WTC11 (cell line): ENCODE measurements around the gene CLDN6. TPM values are rescaled to one million over a fixed set of nuclear protein-coding genes. Genes with fewer than 3 reads are reported as not detected.

ENCODE experiments used
- ATAC-seq: fragments of 200-7000 bp; cut with Tn5 transposase; 2 replicates; pipeline ENCODE4 v1.10.0; 2021; ENCODE audit warnings: mild to moderate bottlenecking, moderate library complexity
- CTCF ChIA-PET: fragments of 300-600 bp; sonication (Branson Sonifier 250); formaldehyde crosslinking; loops from one replicate; lab custom pipeline; 2021; ENCODE audit warnings: antibody characterized with exemption; lab: Charles Lee
- POLR2A ChIA-PET: fragments of 350-600 bp; sonication (Branson Sonifier 250); formaldehyde crosslinking; loops from one replicate; lab custom pipeline; 2021; ENCODE audit warnings: antibody characterized with exemption; lab: Charles Lee
- DNase-seq: peaks from one replicate; pipeline ENCODE4 v3.0.0; 2021; ENCODE audit warnings: low spot score
- H3K27ac Mint-ChIP-seq: 2 replicates; pipeline ENCODE4 v1.8.0; 2021; ENCODE audit warnings: mixed read lengths
- H3K27me3 Mint-ChIP-seq: 2 replicates; pipeline ENCODE4 v1.8.0; 2021; ENCODE audit warnings: low read depth, mild to moderate bottlenecking, moderate library complexity, mixed read lengths
- H3K36me3 Mint-ChIP-seq: 2 replicates; pipeline ENCODE4 v1.8.0; 2021; ENCODE audit warnings: mixed read lengths
- H3K4me1 Mint-ChIP-seq: 2 replicates; pipeline ENCODE4 v1.8.0; 2022; ENCODE audit warnings: mixed read lengths
- H3K4me3 Mint-ChIP-seq: 2 replicates; pipeline ENCODE4 v1.8.0; 2021; ENCODE audit warnings: mild to moderate bottlenecking, moderate library complexity, mixed read lengths
- H3K9me3 Mint-ChIP-seq: 2 replicates; pipeline ENCODE4 v1.8.0; 2021; ENCODE audit warnings: mixed read lengths
- CREM ChIP-seq: sonication (generic); formaldehyde crosslinking; IDR thresholded peaks from 2 replicates; pipeline ENCODE4 v1.8.1; 2022; ENCODE audit warnings: mild to moderate bottlenecking, missing genetic modification reagents, moderate library complexity
- FOXP1 ChIP-seq: sonication (generic); formaldehyde crosslinking; IDR thresholded peaks from 2 replicates; pipeline ENCODE4 v1.8.0; 2022; ENCODE audit warnings: missing genetic modification reagents, mild to moderate bottlenecking, moderate library complexity, borderline replicate concordance
- GABPB1 ChIP-seq: sonication (generic); formaldehyde crosslinking; IDR thresholded peaks from 2 replicates; pipeline ENCODE4 v1.8.1; 2023; ENCODE audit warnings: mild to moderate bottlenecking, missing genetic modification reagents
- GTF2I ChIP-seq: fragments of 250-450 bp; sonication (Bioruptor Pico); conservative IDR thresholded peaks from 2 replicates; pipeline ENCODE4 v1.4.0; 2021; ENCODE audit warnings: mild to moderate bottlenecking
- NFE2L1 ChIP-seq: sonication (generic); formaldehyde crosslinking; IDR thresholded peaks from 2 replicates; pipeline ENCODE4 v1.8.1; 2023; ENCODE audit warnings: missing genetic modification reagents
- PRRX2 ChIP-seq: fragments of 250-450 bp; sonication (Bioruptor Pico); IDR thresholded peaks from 2 replicates; pipeline ENCODE4 v1.8.0; 2021; ENCODE audit warnings: mild to moderate bottlenecking
- SP1 ChIP-seq: sonication (generic); formaldehyde crosslinking; conservative IDR thresholded peaks from 2 replicates; pipeline ENCODE4 v1.8.1; 2022; ENCODE audit warnings: missing genetic modification reagents
- TEAD1 ChIP-seq: sonication (generic); formaldehyde crosslinking; IDR thresholded peaks from 2 replicates; pipeline ENCODE4 v1.8.0; 2022; ENCODE audit warnings: mild to moderate bottlenecking, missing genetic modification reagents
- TEAD4 ChIP-seq: sonication (generic); formaldehyde crosslinking; IDR thresholded peaks from 2 replicates; pipeline ENCODE4 v1.8.0; 2022; ENCODE audit warnings: mild to moderate bottlenecking, missing genetic modification reagents
- ZBTB21 ChIP-seq: sonication (generic); formaldehyde crosslinking; IDR thresholded peaks from 2 replicates; pipeline ENCODE4 v1.8.1; 2023; ENCODE audit warnings: mild to moderate bottlenecking, missing genetic modification reagents, borderline replicate concordance
- ZNF121 ChIP-seq: sonication (generic); formaldehyde crosslinking; IDR thresholded peaks from 2 replicates; pipeline ENCODE4 v1.8.0; 2023; ENCODE audit warnings: missing genetic modification reagents
- ZNF263 ChIP-seq: sonication (generic); formaldehyde crosslinking; IDR thresholded peaks from 2 replicates; pipeline ENCODE4 v1.8.1; 2022; ENCODE audit warnings: low read depth, mild to moderate bottlenecking, moderate library complexity, missing genetic modification reagents
- ZNF423 ChIP-seq: fragments of 250-450 bp; sonication (Bioruptor Pico); IDR thresholded peaks from 2 replicates; pipeline ENCODE4 v2.1.2; 2022; ENCODE audit warnings: mild to moderate bottlenecking, moderate library complexity
- total RNA-seq: library from RNA; stranded (reverse); gene quantifications from 3 replicates; pipeline ENCODE4 v1.2.3, GENCODE V29; 2021
- TF ChIP-seq, protein P1 (sequence below): sonication (generic); formaldehyde crosslinking; IDR thresholded peaks from 2 replicates; pipeline ENCODE4 v1.8.1; 2023; ENCODE audit warnings: mild to moderate bottlenecking, missing genetic modification reagents, moderate library complexity
- TF ChIP-seq, protein P2 (sequence below): sonication (generic); formaldehyde crosslinking; IDR thresholded peaks from 2 replicates; pipeline ENCODE4 v1.8.0; 2022; ENCODE audit warnings: missing genetic modification reagents
- TF ChIP-seq, protein P3 (sequence below): sonication (generic); formaldehyde crosslinking; IDR thresholded peaks from 2 replicates; pipeline ENCODE4 v1.8.0; 2023; ENCODE audit warnings: mild to moderate bottlenecking, missing genetic modification reagents
- TF ChIP-seq, protein P4 (sequence below): sonication (generic); formaldehyde crosslinking; IDR thresholded peaks from 2 replicates; pipeline ENCODE4 v1.8.0; 2022; ENCODE audit warnings: mild to moderate bottlenecking, missing genetic modification reagents
- TF ChIP-seq, protein P5 (sequence below): sonication (generic); formaldehyde crosslinking; conservative IDR thresholded peaks from 2 replicates; pipeline ENCODE4 v1.8.1; 2022; ENCODE audit warnings: mild to moderate bottlenecking, missing genetic modification reagents
- TF ChIP-seq, protein P6 (sequence below): sonication (generic); formaldehyde crosslinking; IDR thresholded peaks from 2 replicates; pipeline ENCODE4 v1.8.1; 2023; ENCODE audit warnings: mild to moderate bottlenecking, moderate library complexity, missing genetic modification reagents
- TF ChIP-seq, protein P7 (sequence below): sonication (generic); formaldehyde crosslinking; IDR thresholded peaks from 2 replicates; pipeline ENCODE4 v1.8.1; 2022; ENCODE audit warnings: mild to moderate bottlenecking, moderate library complexity, missing genetic modification reagents

CLDN6 gene
- total RNA-seq, 1 experiment from 2014 or later = 746 TPM

DNA sequence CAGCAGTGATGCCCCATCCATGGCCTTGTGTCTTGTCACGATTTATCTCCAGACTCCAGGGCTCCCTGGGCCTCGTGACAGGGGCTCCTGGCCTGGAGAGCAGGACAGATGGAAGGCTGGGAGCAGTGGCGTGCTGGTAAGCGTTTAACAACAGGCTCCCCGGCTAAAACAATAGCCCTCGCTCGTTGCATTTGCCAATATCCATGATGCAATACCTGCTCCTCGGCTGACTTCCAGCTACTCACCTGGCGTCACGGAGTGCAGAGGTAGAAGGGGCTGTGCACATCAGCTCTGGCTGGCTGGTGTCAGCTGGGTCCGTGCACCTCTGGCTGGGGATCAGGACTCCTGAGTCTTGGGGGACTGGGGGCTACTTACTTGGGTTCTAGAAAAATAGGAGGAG lies 20.3 kb upstream of the CLDN6 start (continued):
- TF ChIP-seq, protein P1, sequence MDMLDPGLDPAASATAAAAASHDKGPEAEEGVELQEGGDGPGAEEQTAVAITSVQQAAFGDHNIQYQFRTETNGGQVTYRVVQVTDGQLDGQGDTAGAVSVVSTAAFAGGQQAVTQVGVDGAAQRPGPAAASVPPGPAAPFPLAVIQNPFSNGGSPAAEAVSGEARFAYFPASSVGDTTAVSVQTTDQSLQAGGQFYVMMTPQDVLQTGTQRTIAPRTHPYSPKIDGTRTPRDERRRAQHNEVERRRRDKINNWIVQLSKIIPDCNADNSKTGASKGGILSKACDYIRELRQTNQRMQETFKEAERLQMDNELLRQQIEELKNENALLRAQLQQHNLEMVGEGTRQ (CRISPR knock-in tag) = no peak
- TF ChIP-seq ZBTB21 (CRISPR knock-in tag) (no peak), GABPB1 (CRISPR knock-in tag) (peak; percentile 96), NFE2L1 (CRISPR knock-in tag) (no peak), ZNF423 (CRISPR knock-in tag) (no peak), TEAD4 (CRISPR knock-in tag) (no peak), PRRX2 (CRISPR knock-in tag) (no peak), TEAD1 (CRISPR knock-in tag) (no peak), ZNF263 (no peak), FOXP1 (CRISPR knock-in tag) (no peak), ZNF121 (no peak)
- TF ChIP-seq, protein P2, sequence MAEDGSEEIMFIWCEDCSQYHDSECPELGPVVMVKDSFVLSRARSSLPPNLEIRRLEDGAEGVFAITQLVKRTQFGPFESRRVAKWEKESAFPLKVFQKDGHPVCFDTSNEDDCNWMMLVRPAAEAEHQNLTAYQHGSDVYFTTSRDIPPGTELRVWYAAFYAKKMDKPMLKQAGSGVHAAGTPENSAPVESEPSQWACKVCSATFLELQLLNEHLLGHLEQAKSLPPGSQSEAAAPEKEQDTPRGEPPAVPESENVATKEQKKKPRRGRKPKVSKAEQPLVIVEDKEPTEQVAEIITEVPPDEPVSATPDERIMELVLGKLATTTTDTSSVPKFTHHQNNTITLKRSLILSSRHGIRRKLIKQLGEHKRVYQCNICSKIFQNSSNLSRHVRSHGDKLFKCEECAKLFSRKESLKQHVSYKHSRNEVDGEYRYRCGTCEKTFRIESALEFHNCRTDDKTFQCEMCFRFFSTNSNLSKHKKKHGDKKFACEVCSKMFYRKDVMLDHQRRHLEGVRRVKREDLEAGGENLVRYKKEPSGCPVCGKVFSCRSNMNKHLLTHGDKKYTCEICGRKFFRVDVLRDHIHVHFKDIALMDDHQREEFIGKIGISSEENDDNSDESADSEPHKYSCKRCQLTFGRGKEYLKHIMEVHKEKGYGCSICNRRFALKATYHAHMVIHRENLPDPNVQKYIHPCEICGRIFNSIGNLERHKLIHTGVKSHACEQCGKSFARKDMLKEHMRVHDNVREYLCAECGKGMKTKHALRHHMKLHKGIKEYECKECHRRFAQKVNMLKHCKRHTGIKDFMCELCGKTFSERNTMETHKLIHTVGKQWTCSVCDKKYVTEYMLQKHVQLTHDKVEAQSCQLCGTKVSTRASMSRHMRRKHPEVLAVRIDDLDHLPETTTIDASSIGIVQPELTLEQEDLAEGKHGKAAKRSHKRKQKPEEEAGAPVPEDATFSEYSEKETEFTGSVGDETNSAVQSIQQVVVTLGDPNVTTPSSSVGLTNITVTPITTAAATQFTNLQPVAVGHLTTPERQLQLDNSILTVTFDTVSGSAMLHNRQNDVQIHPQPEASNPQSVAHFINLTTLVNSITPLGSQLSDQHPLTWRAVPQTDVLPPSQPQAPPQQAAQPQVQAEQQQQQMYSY = no peak
- TF ChIP-seq, protein P3, sequence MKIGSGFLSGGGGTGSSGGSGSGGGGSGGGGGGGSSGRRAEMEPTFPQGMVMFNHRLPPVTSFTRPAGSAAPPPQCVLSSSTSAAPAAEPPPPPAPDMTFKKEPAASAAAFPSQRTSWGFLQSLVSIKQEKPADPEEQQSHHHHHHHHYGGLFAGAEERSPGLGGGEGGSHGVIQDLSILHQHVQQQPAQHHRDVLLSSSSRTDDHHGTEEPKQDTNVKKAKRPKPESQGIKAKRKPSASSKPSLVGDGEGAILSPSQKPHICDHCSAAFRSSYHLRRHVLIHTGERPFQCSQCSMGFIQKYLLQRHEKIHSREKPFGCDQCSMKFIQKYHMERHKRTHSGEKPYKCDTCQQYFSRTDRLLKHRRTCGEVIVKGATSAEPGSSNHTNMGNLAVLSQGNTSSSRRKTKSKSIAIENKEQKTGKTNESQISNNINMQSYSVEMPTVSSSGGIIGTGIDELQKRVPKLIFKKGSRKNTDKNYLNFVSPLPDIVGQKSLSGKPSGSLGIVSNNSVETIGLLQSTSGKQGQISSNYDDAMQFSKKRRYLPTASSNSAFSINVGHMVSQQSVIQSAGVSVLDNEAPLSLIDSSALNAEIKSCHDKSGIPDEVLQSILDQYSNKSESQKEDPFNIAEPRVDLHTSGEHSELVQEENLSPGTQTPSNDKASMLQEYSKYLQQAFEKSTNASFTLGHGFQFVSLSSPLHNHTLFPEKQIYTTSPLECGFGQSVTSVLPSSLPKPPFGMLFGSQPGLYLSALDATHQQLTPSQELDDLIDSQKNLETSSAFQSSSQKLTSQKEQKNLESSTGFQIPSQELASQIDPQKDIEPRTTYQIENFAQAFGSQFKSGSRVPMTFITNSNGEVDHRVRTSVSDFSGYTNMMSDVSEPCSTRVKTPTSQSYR = no peak
- TF ChIP-seq, protein P4, sequence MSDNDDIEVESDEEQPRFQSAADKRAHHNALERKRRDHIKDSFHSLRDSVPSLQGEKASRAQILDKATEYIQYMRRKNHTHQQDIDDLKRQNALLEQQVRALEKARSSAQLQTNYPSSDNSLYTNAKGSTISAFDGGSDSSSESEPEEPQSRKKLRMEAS = peak; percentile 6; the same call in 1 of the 2 replicates
- TF ChIP-seq, protein P5, sequence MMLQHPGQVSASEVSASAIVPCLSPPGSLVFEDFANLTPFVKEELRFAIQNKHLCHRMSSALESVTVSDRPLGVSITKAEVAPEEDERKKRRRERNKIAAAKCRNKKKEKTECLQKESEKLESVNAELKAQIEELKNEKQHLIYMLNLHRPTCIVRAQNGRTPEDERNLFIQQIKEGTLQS = peak; percentile 80; the same call in 1 of the 2 replicates
- TF ChIP-seq, protein P6, sequence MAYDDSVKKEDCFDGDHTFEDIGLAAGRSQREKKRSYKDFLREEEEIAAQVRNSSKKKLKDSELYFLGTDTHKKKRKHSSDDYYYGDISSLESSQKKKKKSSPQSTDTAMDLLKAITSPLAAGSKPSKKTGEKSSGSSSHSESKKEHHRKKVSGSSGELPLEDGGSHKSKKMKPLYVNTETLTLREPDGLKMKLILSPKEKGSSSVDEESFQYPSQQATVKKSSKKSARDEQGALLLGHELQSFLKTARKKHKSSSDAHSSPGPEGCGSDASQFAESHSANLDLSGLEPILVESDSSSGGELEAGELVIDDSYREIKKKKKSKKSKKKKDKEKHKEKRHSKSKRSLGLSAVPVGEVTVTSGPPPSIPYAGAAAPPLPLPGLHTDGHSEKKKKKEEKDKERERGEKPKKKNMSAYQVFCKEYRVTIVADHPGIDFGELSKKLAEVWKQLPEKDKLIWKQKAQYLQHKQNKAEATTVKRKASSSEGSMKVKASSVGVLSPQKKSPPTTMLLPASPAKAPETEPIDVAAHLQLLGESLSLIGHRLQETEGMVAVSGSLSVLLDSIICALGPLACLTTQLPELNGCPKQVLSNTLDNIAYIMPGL (CRISPR knock-in tag) = 0 out of 2 replicates have a peak, but pooled peaks have one; percentile 6
- TF ChIP-seq, all 79 proteins: peak for 4

DNA sequence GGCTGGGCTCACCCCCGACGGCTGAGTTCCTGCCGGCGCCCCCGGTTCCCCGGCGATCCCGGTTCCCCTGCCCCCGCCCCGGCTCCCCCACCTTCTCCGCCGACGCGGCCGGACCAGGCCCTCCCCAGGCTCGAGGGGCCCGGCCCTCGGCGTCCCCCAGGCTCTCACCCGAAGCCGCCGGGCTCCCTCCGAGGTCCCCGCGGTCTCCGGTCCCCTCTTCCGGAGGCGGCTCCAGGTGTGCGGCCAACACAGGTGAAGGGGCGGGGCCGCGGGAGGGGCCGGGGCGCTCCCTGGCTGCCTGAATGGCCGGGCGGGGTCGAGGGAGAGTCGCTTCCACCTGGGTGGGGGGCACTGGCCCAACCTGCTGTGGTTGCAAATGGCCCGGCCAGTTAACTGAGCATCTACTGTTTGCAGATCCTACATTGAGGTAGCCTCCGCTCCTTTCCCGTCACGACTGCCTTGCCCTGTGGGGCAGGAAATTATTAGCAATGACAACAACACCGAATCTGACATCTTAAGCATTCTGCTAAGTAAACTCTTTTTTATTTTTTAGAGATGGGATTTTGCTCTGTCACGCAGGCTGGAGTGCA lies 18.8 kb upstream of the CLDN6 start, which contains the start of gene BICDL2:
Gene BICDL2, minus strand, starts transcription at position 219 of the 590 bp plus-strand sequence. CDS start 1,448 bp downstream, outside the sequence.
- CTCF ChIA-PET = interaction anchor here (0.6 to 11.1 kb wide), 5 partner anchors 5 to 559 kb away, joined by 4 to 152 read pairs (median 31); partner anchors contain the start of gene TNFRSF12A
- H3K4me3 Mint-ChIP-seq = peak within 1 kb of the TSS; percentile 72
- peak; percentile 91 for DNase-seq
- H3K36me3 Mint-ChIP-seq = no peaks in the 10 kb centered on the region
- peak; percentile 76 for ATAC-seq
- peaks cover 30% of the 10 kb centered on the region for H3K4me1 Mint-ChIP-seq
- no peak within 1 kb of the TSS for H3K27ac Mint-ChIP-seq
- peaks cover 3% of the 10 kb centered on the region; the same call in 1 of the 2 replicates for H3K27me3 Mint-ChIP-seq
- no peaks in the 10 kb centered on the region for H3K9me3 Mint-ChIP-seq
- POLR2A ChIA-PET = interaction anchor here (0.7 kb wide), 1 partner anchor 9 kb away, joined by 3 read pairs; no protein-coding TSS in a partner anchor
- TF ChIP-seq GTF2I (CRISPR knock-in tag) (peak; percentile 74), ZNF121 (peak; percentile 71; the same call in 1 of the 2 replicates), SP1 (CRISPR knock-in tag) (peak; percentile 68; the same call in 1 of the 2 replicates), CREM (CRISPR knock-in tag) (no peak)
- TF ChIP-seq, protein P6 (CRISPR knock-in tag) = 0 out of 2 replicates have a peak, but pooled peaks have one; percentile 15
- TF ChIP-seq, protein P7, sequence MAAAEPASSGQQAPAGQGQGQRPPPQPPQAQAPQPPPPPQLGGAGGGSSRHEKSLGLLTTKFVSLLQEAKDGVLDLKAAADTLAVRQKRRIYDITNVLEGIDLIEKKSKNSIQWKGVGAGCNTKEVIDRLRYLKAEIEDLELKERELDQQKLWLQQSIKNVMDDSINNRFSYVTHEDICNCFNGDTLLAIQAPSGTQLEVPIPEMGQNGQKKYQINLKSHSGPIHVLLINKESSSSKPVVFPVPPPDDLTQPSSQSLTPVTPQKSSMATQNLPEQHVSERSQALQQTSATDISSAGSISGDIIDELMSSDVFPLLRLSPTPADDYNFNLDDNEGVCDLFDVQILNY (CRISPR knock-in tag) = 0 out of 2 replicates have a peak, but pooled peaks have one; percentile 41
